PC-3 (cell line): ENCODE data around the gene KAZN. TPM values are rescaled to one million over a fixed set of nuclear protein-coding genes. Genes with fewer than 3 reads are reported as not detected.

Experiments used
- ATAC-seq: fragments of 200-7000 bp; cut with Tn5 transposase; 2 replicates; pipeline ENCODE4 v1.9.1; 2020; ENCODE audit warnings: mild to moderate bottlenecking, moderate library complexity
- BruUV-seq: library from RNA; stranded (reverse); fragments of 400-500 nt; replicated peaks from 2 replicates; lab custom pipeline; 2021; lab: Mats Ljungman, UMichigan
- CTCF ChIA-PET: fragments of 300-600 bp; sonication (Branson Sonifier 250); formaldehyde crosslinking; loops from one replicate; lab custom pipeline; 2022; ENCODE audit warnings: antibody characterized with exemption; lab: Charles Lee
- POLR2A ChIA-PET: fragments of 300-600 bp; sonication (Branson Sonifier 250); formaldehyde crosslinking; loops from one replicate; lab custom pipeline; 2022; ENCODE audit warnings: antibody characterized with exemption; ENCODE audit not compliant: unreplicated experiment; lab: Charles Lee
- DNase-seq: peaks from one replicate; pipeline ENCODE4 v3.0.0-alpha.2; 2015
- H2AFZ ChIP-seq: fragments of 300-600 bp; sonication (generic); 2 replicates; pipeline ENCODE4 v1.6.0; 2016; ENCODE audit warnings: antibody characterized with exemption, low read length
- H3F3A ChIP-seq: fragments of 300-600 bp; sonication (generic); one replicate; pipeline ENCODE4 v1.6.0; 2017; ENCODE audit warnings: antibody characterized with exemption, low read length, control low read depth, mild to moderate bottlenecking; ENCODE audit not compliant: unreplicated experiment
- H3K27ac ChIP-seq: fragments of 300-600 bp; sonication (generic); 2 replicates; pipeline ENCODE4 v1.5.1; 2016; ENCODE audit warnings: mild to moderate bottlenecking, low read length
- H3K27me3 ChIP-seq: fragments of 300-600 bp; sonication (generic); 2 replicates; pipeline ENCODE4 v1.6.1; 2016; ENCODE audit warnings: low read length, mixed read lengths
- H3K36me3 ChIP-seq: fragments of 300-600 bp; sonication (generic); 2 replicates; pipeline ENCODE4 v1.6.1; 2016; ENCODE audit warnings: low read depth, mixed run types, low read length, mixed read lengths
- H3K4me1 ChIP-seq: fragments of 300-600 bp; sonication (generic); 2 replicates; pipeline ENCODE4 v1.5.1; 2016; ENCODE audit warnings: low read length; ENCODE audit not compliant: insufficient read depth
- H3K4me2 ChIP-seq: fragments of 300-600 bp; sonication (generic); 2 replicates; pipeline ENCODE4 v1.6.0; 2016; ENCODE audit warnings: low read length
- H3K4me3 ChIP-seq: fragments of 300-600 bp; sonication (generic); 2 replicates; pipeline ENCODE4 v1.5.1; 2016; ENCODE audit warnings: mild to moderate bottlenecking, low read length, mixed read lengths
- H3K79me2 ChIP-seq: fragments of 300-600 bp; sonication (generic); 2 replicates; pipeline ENCODE4 v1.6.1; 2017; ENCODE audit warnings: low read length, mixed read lengths
- H3K9ac ChIP-seq: fragments of 300-600 bp; sonication (generic); 2 replicates; pipeline ENCODE4 v1.6.0; 2016; ENCODE audit warnings: mild to moderate bottlenecking, low read length
- H3K9me2 ChIP-seq: fragments of 300-600 bp; sonication (generic); replicated peaks from 2 replicates; pipeline ENCODE4 v1.6.1; 2016; ENCODE audit warnings: mixed run types, low read length, mixed read lengths
- H3K9me3 ChIP-seq: fragments of 300-600 bp; sonication (generic); 2 replicates; pipeline ENCODE4 v1.6.1; 2016; ENCODE audit warnings: low read length, mixed read lengths
- H4K20me1 ChIP-seq: fragments of 300-600 bp; sonication (generic); 2 replicates; pipeline ENCODE4 v1.6.1; 2016; ENCODE audit warnings: low read length, mixed read lengths
- EZH2 ChIP-seq: fragments of 300-600 bp; sonication (generic); IDR thresholded peaks from one replicate; pipeline ENCODE4 v1.6.1; 2017; ENCODE audit warnings: antibody characterized with exemption, mild to moderate bottlenecking, low read length; ENCODE audit not compliant: unreplicated experiment
- EZH2phosphoT487 ChIP-seq: fragments of 300-600 bp; sonication (generic); IDR thresholded peaks from 2 replicates; pipeline ENCODE4 v1.6.1; 2018; ENCODE audit warnings: mild to moderate bottlenecking, antibody characterized with exemption, low read length, borderline replicate concordance
- intact Hi-C: fragments of 100-400 bp; cut with micrococcal nuclease; formaldehyde crosslinking; loops from 2 replicates; pipeline ENCODE4 v1.9.0; 2023
- total RNA-seq: library from RNA; depleted of rRNA; stranded (reverse); fragments of >200 nt; gene quantifications from 2 replicates; pipeline ENCODE4 v1.2.3, GENCODE V29; 2014
- TF ChIP-seq, protein P1 (sequence below): fragments of 300-600 bp; sonication (generic); conservative IDR thresholded peaks from 2 replicates; pipeline ENCODE4 v1.5.1; 2017; ENCODE audit warnings: antibody characterized with exemption, low read depth, mild to moderate bottlenecking, low read length

KAZN gene
- total RNA-seq, 1 experiment from 2014 or later = 2.0 TPM

DNA sequence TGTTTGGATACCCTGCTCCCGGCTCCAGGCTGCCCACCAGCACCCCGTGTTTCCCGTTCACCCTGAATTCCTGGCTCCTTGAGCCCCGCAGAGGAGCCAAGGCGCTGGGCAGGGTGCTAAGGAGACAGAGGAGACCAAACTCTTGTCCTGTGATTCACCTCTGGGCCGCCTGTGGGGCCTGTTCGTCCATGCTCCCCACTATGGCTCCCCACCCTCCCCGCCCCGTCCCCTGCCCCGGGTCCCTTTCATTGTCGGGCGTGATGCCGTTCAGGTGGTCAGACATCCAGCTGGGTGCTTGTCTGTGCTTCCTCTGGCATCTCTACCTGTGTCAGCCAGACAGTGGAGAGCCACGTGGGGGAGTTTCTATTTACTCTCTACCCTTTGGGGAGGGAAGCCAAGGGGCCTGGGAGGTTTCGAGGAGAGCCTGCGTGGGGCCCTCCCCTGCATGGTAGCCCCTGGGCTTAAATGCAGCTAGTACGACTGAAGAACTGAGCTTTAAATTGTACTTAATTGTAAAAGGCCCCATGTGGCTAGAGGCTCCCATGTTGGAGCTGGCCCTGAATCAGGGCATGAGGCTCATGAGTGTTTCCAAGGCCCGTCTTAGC lies 333.7 kb downstream of the KAZN start:
- Histone ChIP-seq H3K36me3 (no peaks in the 10 kb centered on the region), H3K27me3 (no peaks in the 10 kb centered on the region), H3K4me1 (peaks cover 9% of the 10 kb centered on the region), H3K4me3 (no peak overlapping the region), H3K9me3 (no peaks in the 10 kb centered on the region), H3F3A (no peaks in the 10 kb centered on the region), H3K27ac (no peak overlapping the region), H3K9ac (no peak overlapping the region), H3K9me2 (no peaks in the 10 kb centered on the region), H3K79me2 (no peaks in the 10 kb centered on the region), H4K20me1 (no peaks in the 10 kb centered on the region), H2AFZ (no peak overlapping the region), H3K4me2 (no peak overlapping the region)
- BruUV-seq = no TSS peak
- intact Hi-C loops = no loop called here
- POLR2A ChIA-PET = no interaction called here
- DNase-seq = no peak
- TF ChIP-seq EZH2 (no peak), EZH2phosphoT487 (no peak)
- TF ChIP-seq, protein P1, sequence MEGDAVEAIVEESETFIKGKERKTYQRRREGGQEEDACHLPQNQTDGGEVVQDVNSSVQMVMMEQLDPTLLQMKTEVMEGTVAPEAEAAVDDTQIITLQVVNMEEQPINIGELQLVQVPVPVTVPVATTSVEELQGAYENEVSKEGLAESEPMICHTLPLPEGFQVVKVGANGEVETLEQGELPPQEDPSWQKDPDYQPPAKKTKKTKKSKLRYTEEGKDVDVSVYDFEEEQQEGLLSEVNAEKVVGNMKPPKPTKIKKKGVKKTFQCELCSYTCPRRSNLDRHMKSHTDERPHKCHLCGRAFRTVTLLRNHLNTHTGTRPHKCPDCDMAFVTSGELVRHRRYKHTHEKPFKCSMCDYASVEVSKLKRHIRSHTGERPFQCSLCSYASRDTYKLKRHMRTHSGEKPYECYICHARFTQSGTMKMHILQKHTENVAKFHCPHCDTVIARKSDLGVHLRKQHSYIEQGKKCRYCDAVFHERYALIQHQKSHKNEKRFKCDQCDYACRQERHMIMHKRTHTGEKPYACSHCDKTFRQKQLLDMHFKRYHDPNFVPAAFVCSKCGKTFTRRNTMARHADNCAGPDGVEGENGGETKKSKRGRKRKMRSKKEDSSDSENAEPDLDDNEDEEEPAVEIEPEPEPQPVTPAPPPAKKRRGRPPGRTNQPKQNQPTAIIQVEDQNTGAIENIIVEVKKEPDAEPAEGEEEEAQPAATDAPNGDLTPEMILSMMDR = no peak
- CTCF ChIA-PET = interaction anchor here (0.6 kb wide), 1 partner anchor 707 kb away, joined by 6 read pairs; no protein-coding TSS in a partner anchor
- ATAC-seq = no peak

DNA sequence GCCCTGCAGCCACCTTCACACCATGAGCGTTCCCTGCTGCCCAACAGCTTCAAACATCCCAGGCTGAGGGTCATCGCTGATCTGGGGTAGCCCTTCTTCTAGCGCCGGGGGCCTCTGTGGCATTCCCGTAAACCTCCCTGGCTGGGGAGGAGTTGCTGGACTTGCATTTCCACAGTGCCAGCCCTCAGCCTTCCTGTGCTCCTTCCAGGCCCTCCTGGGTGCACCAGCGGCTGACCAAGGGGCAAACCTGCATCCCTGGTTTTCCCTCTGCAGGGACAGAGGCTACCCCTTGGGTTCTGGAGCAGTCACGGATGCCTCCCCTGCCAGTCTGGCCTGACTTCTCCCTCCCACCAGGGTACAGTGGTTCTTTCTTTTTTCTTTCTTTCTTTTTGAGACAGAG lies 336.4 kb downstream of the KAZN start:
- DNase-seq = no peak
- BruUV-seq = no TSS peak
- Histone ChIP-seq H3K9me2 (no peaks in the 10 kb centered on the region), H3K4me3 (no peak overlapping the region), H3K79me2 (no peaks in the 10 kb centered on the region), H3K27ac (no peak overlapping the region), H3K9me3 (no peaks in the 10 kb centered on the region), H3F3A (no peaks in the 10 kb centered on the region), H3K27me3 (no peaks in the 10 kb centered on the region), H3K4me2 (no peak overlapping the region), H3K36me3 (no peaks in the 10 kb centered on the region), H2AFZ (no peak overlapping the region), H4K20me1 (no peaks in the 10 kb centered on the region), H3K9ac (no peak overlapping the region), H3K4me1 (peaks cover 1% of the 10 kb centered on the region)
- no peak for ATAC-seq
- TF ChIP-seq, protein P1 = no peak
- TF ChIP-seq EZH2 (no peak), EZH2phosphoT487 (no peak)
- CTCF ChIA-PET = no interaction called here
- POLR2A ChIA-PET = no interaction called here
- intact Hi-C loops = no loop called here

DNA sequence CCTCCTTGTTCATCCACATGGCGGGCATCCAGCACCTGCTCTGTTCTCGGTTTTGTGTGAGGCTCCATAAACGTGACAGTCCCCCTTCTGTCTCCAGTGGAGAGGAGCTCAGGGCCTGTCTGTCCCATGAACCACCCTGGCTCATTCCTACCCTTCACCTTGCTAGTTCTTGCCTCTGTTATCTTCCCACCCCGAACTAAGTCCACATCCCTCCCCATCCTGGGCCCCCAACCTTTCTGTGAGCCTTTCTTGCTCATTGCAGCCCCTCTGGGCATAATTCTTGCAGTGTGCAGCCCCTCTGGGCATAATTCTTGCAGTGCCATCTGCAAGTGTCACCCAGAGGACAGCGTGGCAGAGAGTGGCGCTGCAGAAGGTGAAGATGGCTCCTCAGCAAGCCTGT lies 338.3 kb downstream of the KAZN start:
- ChIA-PET CTCF (no interaction called here), POLR2A (no interaction called here)
- no peak overlapping the region for H3K27ac ChIP-seq
- TF ChIP-seq EZH2phosphoT487 (no peak), EZH2 (no peak)
- TF ChIP-seq, protein P1 = no peak
- no peaks in the 10 kb centered on the region for H3K79me2 ChIP-seq
- H3K27me3 ChIP-seq = no peaks in the 10 kb centered on the region
- no peak overlapping the region for H3K4me2 ChIP-seq
- H3K36me3 ChIP-seq = no peaks in the 10 kb centered on the region
- no peaks in the 10 kb centered on the region for H3F3A ChIP-seq
- ATAC-seq (no peak), DNase-seq (no peak)
- H3K9ac ChIP-seq = no peak overlapping the region
- H3K4me1 ChIP-seq = no peaks in the 10 kb centered on the region
- no peaks in the 10 kb centered on the region for H3K9me2 ChIP-seq
- no TSS peak for BruUV-seq
- H4K20me1 ChIP-seq = no peaks in the 10 kb centered on the region
- H3K9me3 ChIP-seq = no peaks in the 10 kb centered on the region
- no peak overlapping the region for H3K4me3 ChIP-seq
- no peak overlapping the region for H2AFZ ChIP-seq
- intact Hi-C loops = no loop called here
